Endothelial cell of umbilical vein (primary cell): Measurements from ENCODE around the gene SP6. TPM values are rescaled to one million over a fixed set of nuclear protein-coding genes. Genes with fewer than 3 reads are reported as not detected.

ENCODE experiments used
- BruUV-seq: library from RNA; stranded (reverse); fragments of 400-500 nt; replicated peaks from 2 replicates; lab custom pipeline; 2021; lab: Mats Ljungman, UMichigan
- CTCF ChIA-PET: fragments of 300-600, 350-600 bp; sonication (Branson Sonifier 250); formaldehyde crosslinking; loops from one replicate; lab custom pipeline; 2021; ENCODE audit warnings: antibody characterized with exemption, inconsistent platforms; lab: Charles Lee
- POLR2A ChIA-PET: fragments of 300-600, 350-600 bp; sonication (Branson Sonifier 250); formaldehyde crosslinking; loops from one replicate; lab custom pipeline; 2021; ENCODE audit warnings: antibody characterized with exemption, inconsistent platforms; lab: Charles Lee
- DNase-seq: peaks from one replicate; pipeline ENCODE4 v3.0.0-alpha.2; 2011; ENCODE audit warnings: low read depth, low spot score
- FAIRE-seq: peaks from 2 replicates; lab custom pipeline; 2011; peaks lifted over from hg19 to GRCh38; lab: Jason Lieb, UNC
- H2AFZ ChIP-seq: 2 replicates; pipeline ENCODE4 v1.6.0; 2012; ENCODE audit warnings: low read depth, low read length, control low read depth, inconsistent platforms
- H3K27ac ChIP-seq: 2 replicates; pipeline ENCODE4 v1.5.1; 2011; ENCODE audit warnings: low read depth, mild to moderate bottlenecking, control low read depth, low read length, moderate library complexity; ENCODE audit not compliant: insufficient read depth
- H3K27me3 ChIP-seq, 2 experiments: 2 replicates each; pipeline versions ENCODE4 v1.6.0 to v1.6.1; 2011; ENCODE audit warnings: low read length in 2 of 2, mixed read lengths in 1 of 2; ENCODE audit not compliant: control insufficient read depth in 2 of 2, insufficient read depth in 2 of 2
- H3K36me3 ChIP-seq, 2 experiments: 2 replicates in 1 of 2; 3 replicates in 1 of 2; pipeline ENCODE4 v1.5.1; 2011; ENCODE audit warnings: low read length in 2 of 2, mild to moderate bottlenecking in 1 of 2, moderate library complexity in 1 of 2; ENCODE audit not compliant: control insufficient read depth in 2 of 2, insufficient read depth in 2 of 2; ENCODE audit errors: extremely low read depth in 1 of 2
- H3K4me1 ChIP-seq: 3 replicates; pipeline ENCODE4 v1.5.1; 2011; ENCODE audit warnings: mild to moderate bottlenecking, low read length; ENCODE audit not compliant: control insufficient read depth, insufficient read depth; ENCODE audit errors: extremely low read depth
- H3K4me2 ChIP-seq: 2 replicates; pipeline ENCODE4 v1.6.1; 2011; ENCODE audit warnings: low read length, control low read depth, mixed read lengths; ENCODE audit not compliant: insufficient read depth
- H3K4me3 ChIP-seq, 3 experiments: fragments of 200-600 bp in 1 of 3; sonication (generic), shearing (Covaris generic) in 1 of 3; replicated peaks in 1 of 3; 2 replicates each; pipeline ENCODE4 v1.5.1; 2011 to 2016; ENCODE audit warnings: control low read depth in 3 of 3, low read length in 3 of 3, mild to moderate bottlenecking in 2 of 3, inconsistent platforms in 1 of 3, low read depth in 1 of 3, moderate library complexity in 1 of 3; ENCODE audit not compliant: insufficient read depth in 1 of 3
- H3K79me2 ChIP-seq: 2 replicates; pipeline ENCODE4 v1.6.0; 2012; ENCODE audit warnings: low read length, inconsistent platforms; ENCODE audit not compliant: control insufficient read depth, insufficient read depth
- H3K9ac ChIP-seq: replicated peaks from 2 replicates; pipeline ENCODE3; 2011; ENCODE audit warnings: low read length, control low read depth; ENCODE audit not compliant: insufficient read depth; ENCODE audit errors: extremely low read depth
- H3K9me1 ChIP-seq: replicated peaks from 3 replicates; pipeline ENCODE4 v1.6.0; 2011; ENCODE audit warnings: mild to moderate bottlenecking, low read length; ENCODE audit not compliant: control insufficient read depth, insufficient read depth; ENCODE audit errors: extremely low read depth
- H3K9me3 ChIP-seq: replicated peaks from 2 replicates; pipeline ENCODE4 v1.5.1; 2012; ENCODE audit warnings: low read length, inconsistent platforms; ENCODE audit not compliant: control insufficient read depth, insufficient read depth
- H4K20me1 ChIP-seq: replicated peaks from 2 replicates; pipeline ENCODE3; 2011; ENCODE audit warnings: mild to moderate bottlenecking, low read length; ENCODE audit not compliant: control insufficient read depth, insufficient read depth; ENCODE audit errors: extremely low read depth
- CTCF ChIP-seq, 2 donors: IDR thresholded peaks; 1 replicate in 1 of 2; 2 replicates in 1 of 2; pipeline ENCODE4 v1.5.1; 2011; ENCODE audit warnings: low read length in 2 of 2, mild to moderate bottlenecking in 2 of 2, moderate library complexity in 2 of 2, control low read depth in 1 of 2, inconsistent platforms in 1 of 2, low read depth in 1 of 2; ENCODE audit not compliant: insufficient read depth in 1 of 2; ENCODE audit errors: extremely low read depth in 1 of 2
- JUN ChIP-seq: IDR thresholded peaks from 2 replicates; pipeline ENCODE4 v1.6.1; 2011; ENCODE audit warnings: borderline replicate concordance, low read depth; ENCODE audit not compliant: insufficient read length, insufficient read depth
- POLR2A ChIP-seq: IDR thresholded peaks from 2 replicates; pipeline ENCODE4 v1.6.1; 2012; ENCODE audit warnings: low read depth, mild to moderate bottlenecking, control low read depth, low read length
- dilution Hi-C: fragments of 300-500 bp; cut with MboI; formaldehyde crosslinking; loops from one replicate; pipeline ENCODE4 v1.15.0; 2019; ENCODE audit warnings: low sequenced_read_pairs; ENCODE audit not compliant: extremely low pct_ligation_motif_present
- intact Hi-C: fragments of 100-400 bp; cut with micrococcal nuclease; formaldehyde crosslinking; loops from one replicate; pipeline ENCODE4 v1.10.0; 2022
- polyA plus RNA-seq, 4 experiments: library from polyadenylated mRNA; depleted of rRNA in 3 of 4; stranded (reverse) in 3 of 4; unstranded in 1 of 4; fragments of >200 nt; gene quantifications; 2 replicates each; pipeline versions ENCODE4 v1.2.1 to v1.2.3, GENCODE V29; 2011 to 2012; ENCODE audit warnings: missing spikeins in 1 of 4
- total RNA-seq: library from RNA; stranded (reverse); gene quantifications from 2 replicates; pipeline ENCODE4 v1.2.3, GENCODE V29; 2021
- TF ChIP-seq, protein P1 (sequence below): IDR thresholded peaks from 2 replicates; pipeline ENCODE4 v1.6.1; 2011; ENCODE audit not compliant: insufficient read depth, insufficient read length

SP6 gene
- total and polyA plus RNA-seq, 2 donors (not counting 3 experiments of a cell fraction or from before 2014, with no cell fraction given) = 0.11 to 1.3 TPM

DNA sequence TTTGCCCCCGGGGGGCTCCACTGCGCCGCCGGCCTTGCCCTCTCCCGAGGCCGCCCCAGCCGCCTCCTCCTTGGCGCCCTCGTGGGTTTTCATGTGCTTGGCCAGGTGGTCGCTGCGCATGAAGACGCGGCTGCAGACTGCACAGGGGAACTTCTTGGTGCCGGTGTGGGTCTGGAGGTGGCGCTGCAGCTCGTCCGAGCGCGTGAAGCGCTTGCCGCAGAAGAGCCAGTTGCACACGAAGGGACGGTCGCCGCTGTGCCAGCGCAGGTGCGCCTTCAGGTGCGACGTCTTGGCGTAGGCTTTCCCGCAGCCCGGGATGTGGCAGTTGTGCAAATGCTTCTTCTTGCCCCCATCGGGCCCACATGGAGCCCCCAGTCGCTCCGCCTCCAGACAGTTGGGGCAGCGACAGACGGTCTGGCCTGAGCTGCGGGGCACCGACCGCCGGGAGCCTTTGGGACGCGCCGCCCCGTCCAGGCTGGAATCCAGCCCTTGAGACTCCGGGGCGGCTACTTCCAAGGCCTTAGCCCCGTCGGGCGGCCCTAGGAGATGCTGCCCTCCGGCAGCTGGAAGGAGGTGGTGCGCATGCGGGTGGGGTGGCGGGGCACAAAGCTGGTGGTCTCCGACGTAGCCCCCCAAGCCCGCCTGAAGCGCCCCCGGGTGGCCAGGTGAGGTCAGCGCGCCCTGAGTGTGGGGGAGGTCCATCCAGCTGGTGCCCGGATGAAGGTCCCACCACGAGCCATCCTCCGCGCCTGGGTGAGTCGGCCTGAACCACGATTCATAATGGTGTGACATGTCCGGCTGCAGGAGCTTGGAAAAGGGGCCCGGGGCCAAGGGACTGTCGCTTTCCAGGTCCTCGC is 3.4 kb downstream of the SP6 start:
- ChIA-PET POLR2A (no interaction called here), CTCF (interaction anchor here (0.5 to 10.2 kb wide), 6 partner anchors 8 to 171 kb away, joined by 3 to 367 read pairs (median 4); partner anchors contain the start of gene CDK5RAP3)
- FAIRE-seq (no peak), DNase-seq (no peak)
- no peaks in the 10 kb centered on the region for H3K79me2 ChIP-seq
- no peak overlapping the region for H3K4me3 ChIP-seq
- no peak overlapping the region for H3K27ac ChIP-seq
- peaks cover 6% of the 10 kb centered on the region for H3K4me1 ChIP-seq
- H3K36me3 ChIP-seq = no peaks in the 10 kb centered on the region
- no peak overlapping the region for H3K9ac ChIP-seq
- dilution Hi-C loops (no loop called here), intact Hi-C loops (no loop called here)
- no peaks in the 10 kb centered on the region for H3K9me3 ChIP-seq
- TF ChIP-seq CTCF (IDR thresholded peaks at IDR 0.05; ENCODE audit: extremely low read depth in 1 of 2, insufficient read depth in 1 of 2, low read depth in 1 of 2, low read length in 2 of 2) (peak in 1 of 2 donors; percentile 11), JUN (no peak), POLR2A (no peak)
- TF ChIP-seq, protein P1, sequence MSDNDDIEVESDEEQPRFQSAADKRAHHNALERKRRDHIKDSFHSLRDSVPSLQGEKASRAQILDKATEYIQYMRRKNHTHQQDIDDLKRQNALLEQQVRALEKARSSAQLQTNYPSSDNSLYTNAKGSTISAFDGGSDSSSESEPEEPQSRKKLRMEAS = no peak
- no peaks in the 10 kb centered on the region for H4K20me1 ChIP-seq
- no peak overlapping the region for H2AFZ ChIP-seq
- H3K27me3 ChIP-seq = peaks cover 1% of the 10 kb centered on the region in 2 experiments
- H3K4me2 ChIP-seq = no peak overlapping the region
- no TSS peak for BruUV-seq
- H3K9me1 ChIP-seq = no peaks in the 10 kb centered on the region
